IPS-11a (cell line): ENCODE results near the gene RUNX2.

ENCODE experiments used
- H3K4me3 ChIP-seq: one replicate; pipeline ENCODE4 v1.5.1; 2013; ENCODE audit warnings: low read depth, low read length, control low read depth

RUNX2 gene

DNA sequence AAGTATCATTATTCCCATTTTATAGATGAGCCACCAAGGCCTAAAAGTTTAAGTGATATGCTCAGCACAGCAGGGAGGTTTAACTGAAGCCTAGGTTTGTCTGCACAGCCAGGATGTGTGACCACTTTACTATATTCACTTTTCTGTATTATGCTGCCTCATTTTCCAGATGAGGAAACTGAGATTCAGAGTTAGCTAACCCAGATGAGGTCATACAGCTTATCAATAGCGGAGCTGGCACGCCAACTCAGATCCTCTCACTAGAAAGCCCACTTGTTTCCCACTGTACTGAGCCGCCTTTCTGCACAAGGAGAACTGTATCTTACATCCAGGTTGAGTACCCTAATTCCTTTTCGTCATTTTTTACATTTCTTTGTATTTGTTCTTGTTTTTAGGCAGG lies 181.3 kb downstream of the RUNX2 start:
- H3K4me3 ChIP-seq: no peak overlapping the region

DNA sequence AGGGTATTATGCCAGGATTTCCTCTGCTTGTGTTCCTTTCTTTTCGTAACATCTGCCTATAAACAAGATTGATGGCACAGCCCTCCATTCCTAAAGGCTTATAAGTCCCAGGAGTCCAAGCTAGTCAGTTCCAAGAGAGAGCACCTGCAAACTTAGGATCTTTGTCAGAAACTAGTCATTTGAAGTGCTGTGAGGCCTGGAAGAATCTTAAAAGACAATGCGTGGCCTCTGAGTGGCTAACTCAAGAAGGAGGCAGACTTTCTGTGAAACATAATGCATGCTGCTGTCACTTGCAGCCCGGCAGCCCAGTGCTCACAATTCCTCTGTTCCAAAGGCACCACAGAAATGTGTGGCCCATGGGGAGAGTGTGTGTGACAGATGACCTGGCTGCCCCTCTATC lies 184.6 kb downstream of the RUNX2 start:
- H3K4me3 ChIP-seq: no peak overlapping the region

DNA sequence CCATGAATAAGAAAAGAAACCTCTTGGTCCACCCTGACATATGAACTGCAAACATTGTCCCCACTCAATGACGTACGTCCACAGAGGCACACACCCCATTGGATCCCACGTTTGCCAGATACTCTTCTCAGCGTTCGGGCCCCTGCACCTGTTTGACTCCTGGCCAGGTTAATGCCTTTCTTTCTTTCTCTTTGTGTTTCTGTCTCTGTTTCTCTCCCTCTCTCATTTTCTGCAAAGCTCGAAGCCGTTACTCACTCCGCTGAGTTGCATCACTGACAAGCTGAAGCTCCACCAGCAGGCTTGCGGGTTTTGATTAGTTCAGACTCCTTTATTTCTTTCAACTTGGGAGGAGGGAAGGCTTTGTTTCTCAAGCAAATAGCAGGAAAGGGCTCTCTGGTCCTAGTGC lies 185.1 kb downstream of the RUNX2 start:
- H3K4me3 ChIP-seq: no peak overlapping the region

DNA sequence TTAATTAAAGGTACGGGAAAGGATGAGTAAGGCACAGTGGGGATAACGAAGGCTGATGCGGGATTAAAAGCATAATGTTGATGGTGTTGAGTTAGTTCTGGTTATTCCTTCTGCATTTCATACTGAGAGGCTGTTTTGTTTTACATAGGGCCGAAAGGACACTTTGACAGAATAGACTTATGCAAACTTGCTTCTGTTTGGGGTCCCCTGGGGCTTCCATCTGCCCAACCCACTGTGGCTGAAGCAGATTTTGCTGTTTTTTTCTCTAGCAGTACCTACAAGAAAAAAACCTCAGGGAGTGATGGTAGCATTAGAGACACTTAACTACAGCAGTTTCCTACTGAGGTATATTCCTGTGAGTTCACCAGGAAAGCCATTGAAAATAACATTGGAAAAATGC lies 185.7 kb downstream of the RUNX2 start:
- no peak overlapping the region for H3K4me3 ChIP-seq

DNA sequence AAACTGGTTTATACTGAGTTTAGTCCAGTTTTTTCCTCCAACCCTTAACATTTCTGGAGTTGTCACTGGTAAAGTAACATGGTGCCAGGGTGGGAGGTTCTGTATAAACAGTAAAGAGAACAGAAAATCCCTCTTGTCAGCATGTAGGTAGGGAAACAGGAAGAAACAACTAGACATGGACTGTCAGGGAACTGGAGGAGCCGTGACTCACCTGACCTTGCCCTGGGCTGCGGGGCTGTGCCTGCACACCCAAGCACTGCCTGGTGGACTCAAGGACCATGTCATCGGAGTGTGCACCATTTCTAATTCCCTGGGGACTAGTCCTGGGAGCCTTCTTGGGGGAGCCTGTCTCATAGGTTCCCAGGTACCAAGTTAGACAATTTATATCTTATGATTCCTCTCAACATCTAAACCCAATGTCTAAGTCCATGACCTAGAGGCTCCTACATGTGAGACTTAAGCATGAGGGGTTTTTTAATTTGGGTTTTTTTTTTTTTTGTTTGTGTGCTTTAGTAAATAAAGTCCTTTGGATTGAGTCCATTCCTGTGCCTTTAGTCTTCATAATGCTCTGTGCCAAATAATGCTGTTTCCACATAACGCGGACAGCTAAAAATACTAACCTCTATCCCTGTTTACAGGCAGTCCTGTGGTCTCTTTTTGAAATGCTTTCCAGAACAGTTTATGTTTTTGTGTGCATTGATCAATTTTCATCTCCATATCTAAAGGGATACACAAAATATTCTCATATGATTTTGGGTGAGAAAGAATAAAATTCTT lies 186.5 kb downstream of the RUNX2 start:
- no peak overlapping the region for H3K4me3 ChIP-seq

DNA sequence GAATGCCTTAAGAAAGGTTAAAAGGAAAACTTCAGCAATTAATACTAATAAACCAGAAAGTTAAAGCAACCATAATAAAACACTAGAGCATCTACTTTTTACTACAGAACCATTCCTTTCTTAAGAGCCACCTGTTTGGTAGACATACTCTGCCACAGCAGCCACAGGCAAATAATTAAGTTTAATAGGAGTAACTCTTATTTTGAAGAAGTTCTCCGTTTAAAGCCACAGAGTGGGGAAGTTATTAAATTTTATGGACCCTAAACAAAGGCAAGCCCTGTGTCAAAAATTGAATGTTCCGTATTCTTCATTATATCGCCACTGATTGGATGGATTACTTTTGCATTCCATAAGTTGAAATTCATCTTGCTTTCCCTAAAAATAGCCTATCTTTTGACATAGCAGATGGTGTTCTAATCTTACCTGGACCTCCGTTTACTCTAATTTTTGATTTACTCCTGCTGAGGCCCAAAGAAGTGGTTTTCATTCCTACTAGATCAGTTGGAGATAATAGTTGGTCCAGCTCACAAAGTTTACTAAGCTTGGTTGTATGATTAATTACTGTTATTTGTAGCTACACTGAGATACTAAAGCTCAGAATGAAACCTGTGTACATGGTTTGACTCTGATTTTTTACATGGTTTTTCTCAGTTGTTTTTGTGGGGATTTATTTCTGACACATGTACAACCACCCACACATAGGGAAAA lies 190.0 kb downstream of the RUNX2 start:
- H3K4me3 ChIP-seq: no peak overlapping the region

DNA sequence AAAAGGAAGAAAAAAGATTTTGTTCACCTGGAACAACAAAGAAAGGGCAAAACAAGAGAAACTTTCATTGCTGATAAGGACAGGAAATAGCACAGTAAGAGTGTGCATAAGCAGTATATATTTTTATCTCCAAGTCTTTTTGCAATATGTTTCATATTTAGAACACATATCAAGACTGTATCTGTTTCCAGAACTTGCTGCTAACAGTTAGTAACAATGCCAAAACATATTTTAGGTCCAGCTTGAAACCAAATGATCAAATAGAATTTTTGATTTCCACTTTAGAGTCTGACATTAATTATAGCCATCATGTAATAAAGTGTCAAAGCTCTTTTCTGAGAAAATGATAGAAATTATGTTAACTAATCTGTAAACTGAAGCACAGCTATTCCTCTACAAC lies 193.1 kb downstream of the RUNX2 start:
- no peak overlapping the region for H3K4me3 ChIP-seq

DNA sequence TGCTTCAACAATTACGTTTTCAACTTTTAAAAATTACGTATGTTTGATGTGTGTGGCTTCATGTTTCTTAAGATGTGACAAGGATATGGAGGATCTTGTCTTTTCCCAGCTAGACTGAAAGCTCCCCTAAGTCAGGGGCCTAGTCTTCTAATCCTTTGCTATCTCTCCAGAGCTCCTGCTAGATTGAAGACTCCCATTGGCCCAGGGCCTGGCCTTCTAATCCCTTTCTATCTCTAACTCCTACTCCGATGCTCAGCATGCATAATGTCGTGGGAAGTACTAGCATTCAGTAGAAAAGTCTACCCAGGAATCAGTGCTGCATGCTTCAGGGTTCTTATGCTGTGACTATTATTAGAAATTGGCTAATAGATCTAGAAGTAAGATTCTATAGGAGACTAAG lies 194.4 kb downstream of the RUNX2 start:
- H3K4me3 ChIP-seq: no peak overlapping the region

DNA sequence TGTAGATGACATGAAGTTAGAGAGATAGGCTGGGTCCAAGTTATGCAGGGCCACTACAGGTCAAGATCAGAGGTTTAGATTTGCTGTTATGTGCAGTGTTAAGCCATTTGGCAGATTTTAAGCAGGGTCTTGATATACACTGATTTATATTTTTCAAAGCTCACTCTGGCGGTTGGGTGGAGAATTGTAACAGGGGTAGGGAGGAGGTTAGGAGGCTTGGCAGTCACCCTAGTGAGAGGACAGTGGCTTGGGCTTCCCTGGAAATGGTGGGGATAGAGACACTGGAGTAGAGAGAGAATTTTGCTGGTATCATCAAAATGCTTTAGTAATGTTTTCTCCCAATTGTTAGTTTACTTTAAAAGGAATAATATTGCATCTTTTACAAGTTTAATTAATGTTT lies 199.1 kb downstream of the RUNX2 start:
- no peak overlapping the region for H3K4me3 ChIP-seq

DNA sequence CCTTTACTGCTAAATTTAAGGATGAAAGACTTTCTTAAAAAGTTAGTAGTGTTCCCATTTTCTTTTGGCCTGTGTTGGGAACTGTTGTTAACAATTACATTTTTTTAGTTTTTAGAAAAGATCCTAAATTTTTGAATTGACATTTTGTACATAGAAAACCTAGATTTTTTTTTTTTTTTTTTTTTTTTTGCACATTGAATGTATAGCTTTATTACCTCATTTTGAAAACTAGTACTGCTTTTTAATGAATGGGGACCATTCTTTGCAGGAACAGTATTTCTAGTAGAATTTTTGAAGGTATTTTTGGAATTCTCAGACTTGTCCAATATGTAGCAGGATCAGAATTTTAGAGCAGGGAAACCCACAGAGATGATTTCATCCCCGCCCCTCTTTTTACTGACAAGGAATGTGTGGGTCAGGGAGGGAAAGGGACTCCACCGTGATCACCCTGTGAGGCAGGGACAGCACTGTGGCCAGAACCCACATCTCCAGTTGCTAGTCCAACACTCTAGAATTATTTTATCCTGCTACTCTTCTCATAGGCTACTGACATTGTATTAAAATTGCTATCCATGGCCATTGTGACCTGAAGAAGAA lies 204.0 kb downstream of the RUNX2 start:
- H3K4me3 ChIP-seq: no peak overlapping the region

DNA sequence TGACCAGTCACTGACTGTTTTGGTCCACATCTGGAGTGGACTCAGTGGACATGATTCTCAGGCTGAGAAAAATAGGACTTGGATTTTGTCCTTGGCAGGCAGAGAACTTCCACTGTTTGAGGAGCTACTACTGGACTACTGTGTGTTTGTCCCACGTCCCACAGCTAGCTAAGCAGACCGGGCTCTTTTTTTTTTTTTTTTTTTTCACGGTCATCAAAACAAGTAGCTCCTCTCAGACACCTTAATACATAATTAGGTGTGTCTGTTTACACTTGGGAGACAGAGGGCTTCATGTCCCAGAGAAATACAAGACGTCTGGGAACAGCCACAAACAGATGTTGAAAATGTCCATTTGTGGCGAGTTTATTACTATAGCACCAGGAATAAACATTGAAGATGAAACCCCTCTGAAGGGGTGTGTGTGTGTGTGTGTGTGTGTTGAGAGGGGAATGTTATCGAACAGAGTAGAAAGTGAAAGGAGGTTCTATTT lies 204.6 kb downstream of the RUNX2 start:
- no peak overlapping the region for H3K4me3 ChIP-seq

DNA sequence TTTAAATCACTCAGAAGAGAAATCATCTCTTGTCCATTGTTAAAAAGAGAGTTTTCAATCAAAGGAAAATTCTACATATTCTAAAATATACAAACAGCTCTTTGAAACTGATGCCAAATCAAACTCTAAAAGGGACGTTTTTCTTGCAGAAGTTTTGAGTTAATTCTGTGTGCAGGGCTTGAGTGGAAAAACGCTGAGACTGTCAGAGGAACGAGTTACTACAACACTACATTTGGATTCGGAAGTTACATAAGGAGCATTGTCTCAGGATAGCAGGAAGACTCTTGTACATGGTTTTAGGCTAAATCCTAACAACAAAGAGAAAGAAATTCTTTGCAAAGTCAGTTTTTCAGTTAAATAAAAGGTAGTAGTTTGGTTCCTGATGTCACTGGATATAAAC lies 205.3 kb downstream of the RUNX2 start:
- H3K4me3 ChIP-seq: no peak overlapping the region

DNA sequence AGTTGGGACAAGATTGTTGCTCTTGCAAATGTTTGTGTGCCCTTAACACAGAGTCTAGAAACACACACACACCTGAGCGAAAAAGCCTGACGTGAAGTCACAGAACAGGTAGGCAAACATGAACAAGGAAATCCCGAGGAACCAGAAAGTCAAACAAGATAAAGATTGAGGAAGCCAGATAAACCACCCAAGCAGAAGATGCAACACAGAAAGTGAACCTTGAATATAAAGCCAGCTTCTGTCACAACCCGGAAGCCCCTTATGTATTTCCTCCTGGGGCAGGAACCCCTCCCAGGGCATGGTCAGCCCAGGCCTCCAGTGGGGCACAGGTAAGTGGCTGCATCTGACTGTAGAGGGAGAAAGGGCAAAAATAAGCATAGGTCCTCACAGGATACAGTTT lies 207.8 kb downstream of the RUNX2 start:
- H3K4me3 ChIP-seq: no peak overlapping the region

DNA sequence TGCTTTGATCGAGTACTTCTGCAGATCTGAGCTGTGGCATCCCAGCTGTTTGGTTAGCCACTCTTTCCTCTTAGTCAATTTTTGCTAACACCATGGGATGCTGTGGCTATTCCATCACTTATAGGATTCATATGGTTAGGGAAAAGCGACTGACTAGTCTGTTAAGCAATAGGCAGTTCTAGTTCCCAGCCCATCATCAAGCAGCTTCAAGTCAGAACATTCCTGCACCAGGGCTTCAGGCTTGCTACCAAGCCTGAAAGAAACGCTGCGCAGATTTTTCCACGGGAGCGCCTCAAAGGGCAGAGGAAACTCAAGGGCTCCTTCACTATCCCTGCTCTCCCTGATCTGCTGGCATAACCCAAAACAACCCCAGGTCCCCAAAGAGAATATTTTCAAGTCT lies 209.4 kb downstream of the RUNX2 start:
- H3K4me3 ChIP-seq: no peak overlapping the region

DNA sequence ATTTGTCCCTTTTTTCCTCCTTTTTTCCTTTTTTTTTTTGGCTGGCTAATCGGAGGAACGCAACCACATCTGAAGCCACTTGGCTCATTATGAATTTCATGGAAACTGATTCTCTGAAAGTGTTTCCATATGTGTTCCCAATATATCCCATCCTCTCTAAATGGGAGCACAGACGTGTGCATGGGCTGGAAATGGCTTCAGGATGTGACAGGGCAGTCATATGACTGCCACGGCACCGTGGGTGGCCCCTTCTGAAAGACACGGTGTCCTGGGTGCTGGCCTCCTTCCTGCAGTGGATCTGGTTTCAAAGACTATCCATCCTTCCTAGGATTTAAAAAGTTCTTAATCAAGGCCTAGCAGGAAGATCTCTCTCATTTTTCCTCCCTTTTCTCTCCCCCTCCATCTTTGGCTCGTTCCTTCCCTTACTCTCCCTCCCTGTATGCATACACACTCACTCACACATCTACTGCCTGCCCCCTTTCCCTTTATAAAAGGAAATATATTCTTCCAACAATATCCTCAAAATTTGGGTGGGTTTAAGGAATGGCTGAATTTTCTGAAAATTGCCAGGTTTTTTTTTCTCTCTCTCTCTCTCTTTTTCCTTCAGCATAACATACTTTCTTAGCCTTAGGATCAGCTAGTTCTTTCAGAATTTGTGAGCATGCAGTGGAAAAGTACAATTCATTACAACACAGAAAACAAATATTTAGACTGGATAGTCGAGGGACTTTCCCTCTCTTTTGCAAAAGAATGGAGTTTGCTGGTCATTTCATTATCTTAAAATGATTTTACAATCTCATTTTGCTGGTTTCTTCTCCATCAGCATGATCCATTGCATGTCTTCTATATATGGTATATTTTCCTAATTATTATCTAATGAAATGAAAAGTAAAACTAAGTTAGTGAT lies 210.8 kb downstream of the RUNX2 start:
- H3K4me3 ChIP-seq: no peak overlapping the region

DNA sequence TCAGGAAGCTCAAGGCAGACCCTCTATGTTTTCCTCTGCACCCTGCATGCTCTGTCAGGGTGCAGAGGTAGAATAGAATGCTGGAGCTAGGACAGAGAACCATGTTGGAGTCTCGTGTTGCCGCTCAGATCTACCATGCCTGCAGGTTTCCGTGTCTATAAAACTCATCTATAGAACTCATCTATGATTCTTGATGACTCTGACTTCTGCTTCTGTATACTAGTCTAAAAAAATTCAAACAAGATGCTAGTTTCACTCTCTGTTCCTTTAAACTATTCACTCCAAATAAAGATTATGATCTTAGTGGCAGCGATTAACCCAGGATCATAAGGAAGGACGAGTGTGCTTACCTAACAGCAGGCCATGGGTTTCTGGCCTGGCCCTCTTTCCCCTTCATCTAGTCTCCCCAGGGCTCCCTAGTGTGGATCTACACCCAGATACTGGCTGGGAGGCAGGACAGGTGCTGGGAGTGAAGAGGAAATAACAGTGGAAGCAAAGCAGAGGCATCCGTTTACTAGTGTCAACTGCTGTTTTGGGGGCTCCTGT lies 212.3 kb downstream of the RUNX2 start:
- no peak overlapping the region for H3K4me3 ChIP-seq

DNA sequence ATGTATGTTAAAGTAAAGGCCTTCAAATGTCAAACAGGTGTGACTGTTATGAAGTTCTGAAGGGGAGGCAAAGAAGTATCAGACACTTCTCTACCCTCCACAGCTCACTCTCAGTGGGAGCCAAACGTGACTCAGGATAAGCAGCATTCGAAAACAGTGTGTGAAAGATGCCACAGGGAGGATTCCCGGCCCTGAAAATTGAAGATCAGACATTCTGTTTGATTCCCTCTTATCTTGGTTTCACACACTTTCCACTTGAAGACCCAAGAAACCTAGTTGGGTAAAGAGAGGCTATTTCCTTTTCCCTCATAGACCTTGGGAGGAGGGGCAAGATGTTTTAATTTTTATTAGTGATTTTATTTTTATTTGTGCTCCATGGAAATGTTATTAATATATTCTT lies 213.8 kb downstream of the RUNX2 start:
- no peak overlapping the region for H3K4me3 ChIP-seq

DNA sequence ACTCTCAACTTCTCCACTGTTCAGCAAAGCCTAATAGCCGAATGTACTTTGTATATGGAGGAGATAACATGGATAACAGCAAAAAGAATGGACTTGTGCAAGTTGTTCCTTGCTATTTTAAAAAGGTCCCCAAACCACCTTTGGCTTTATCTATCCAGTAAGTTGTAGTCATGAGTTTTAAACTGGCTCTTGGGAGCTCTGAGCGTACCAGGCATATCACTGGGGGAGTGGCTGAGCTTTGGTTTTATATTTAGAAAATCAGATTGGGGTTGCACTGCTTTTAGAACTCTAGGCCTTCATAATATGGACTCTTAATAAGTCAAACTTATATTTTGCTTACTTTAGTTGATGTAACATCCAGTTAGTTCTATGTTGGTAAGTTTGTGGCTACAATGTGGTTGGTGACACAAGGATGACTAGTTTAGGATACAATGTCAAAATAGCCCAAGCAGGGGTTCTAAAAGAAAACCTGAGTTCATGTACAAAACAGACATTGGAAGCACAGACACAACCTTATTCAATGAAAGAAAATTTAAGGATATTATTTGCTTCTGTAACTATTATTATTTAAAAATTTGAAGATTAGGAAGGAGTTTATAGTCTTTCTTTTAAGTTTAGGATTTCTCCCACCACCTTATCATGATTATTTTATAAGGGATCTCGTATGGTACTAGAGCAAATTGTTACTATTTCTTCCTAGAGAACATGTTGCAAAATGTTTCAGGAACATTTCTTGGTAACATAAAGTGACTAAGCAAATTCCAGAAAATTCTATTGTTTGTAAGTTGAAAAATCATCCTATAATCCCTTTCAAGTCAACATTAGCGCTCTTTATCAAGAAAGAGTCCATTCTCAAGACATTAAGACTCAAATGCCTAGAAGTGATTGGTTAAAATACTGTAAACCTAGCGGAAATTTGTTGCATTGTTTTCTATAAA lies 215.4 kb downstream of the RUNX2 start:
- H3K4me3 ChIP-seq: no peak overlapping the region

DNA sequence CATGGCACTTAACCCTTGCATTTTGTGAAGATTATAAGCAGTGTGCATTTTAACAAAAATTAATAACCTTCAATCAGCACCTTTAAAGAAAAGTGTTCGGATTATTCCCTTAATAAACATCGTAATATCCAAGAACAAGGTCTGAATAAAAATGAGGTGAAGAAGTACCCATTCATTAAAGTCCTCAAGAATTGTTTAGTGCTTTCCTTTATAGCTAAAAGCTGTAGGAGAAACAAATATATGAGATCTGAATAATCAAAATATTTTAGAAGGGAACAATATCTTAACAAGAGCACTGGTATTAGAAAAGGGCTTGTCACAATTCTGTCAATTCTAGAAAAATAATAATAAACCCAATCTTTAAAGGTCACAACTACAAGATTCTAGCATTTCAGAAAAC lies 217.3 kb downstream of the RUNX2 start:
- no peak overlapping the region for H3K4me3 ChIP-seq
